Left ventricle myocardium superior (tissue), 1 donor: ENCODE results near the gene TET2. TPM values are rescaled to one million over a fixed set of nuclear protein-coding genes. Genes with fewer than 3 reads are reported as not detected.
A peak's percentile ranks its signal among the peaks of the same experiment; 100 is the strongest.
"Not testable (repeated sequence)": the region's sequence is repeated elsewhere in the genome, so short reads cannot be mapped to it uniquely, and the experiment has no call there.

Source experiments
- ATAC-seq: fragments of 200-7000 bp; cut with Tn5 transposase; one replicate; pipeline ENCODE4 v1.9.1; 2020; ENCODE audit warnings: mild to moderate bottlenecking, moderate library complexity
- DNase-seq: peaks from one replicate; pipeline ENCODE4 v3.0.0-alpha.2; 2020
- intact Hi-C: fragments of 100-400 bp; cut with micrococcal nuclease; formaldehyde crosslinking; loops from one replicate; pipeline ENCODE4 v1.11.0; 2022
- total RNA-seq: library from RNA; stranded (reverse); fragmentation: NEBNext Ultra II Directional; extraction: Animal tissue kit (Norgen Biotek cat#: 25700); gene quantifications from one replicate; pipeline ENCODE4 v1.2.1, GENCODE V29; 2021
- donor health status: DM: no; HTN: yes; CAD: no; lungs with severe emphysema.

TET2 gene
- total RNA-seq, 1 donor from 2014 or later: 15.4 TPM

GRCh38 chr4:105273230-105273629 lies 126.6 kb downstream of the TET2 start:
- intact Hi-C loops: no loop called here
- ATAC-seq (no peak), DNase-seq (no peak)

- no peak for DNase-seq
- ATAC-seq: no peak
- intact Hi-C loops: no loop called here
Measured at GRCh38 chr4:105274090-105274489, 127.4 kb downstream of the TET2 start.

- DNase-seq (no peak), ATAC-seq (no peak)
- intact Hi-C loops: no loop called here
Measured at GRCh38 chr4:105274504-105274903, 127.8 kb downstream of the TET2 start.

GRCh38 chr4:105276361-105277104 lies 129.9 kb downstream of the TET2 start:
- DNase-seq (no peak), ATAC-seq (no peak)
- intact Hi-C loops: no loop called here

GRCh38 chr4:105277702-105278101 lies 131.0 kb downstream of the TET2 start:
- intact Hi-C loops: no loop called here
- ATAC-seq (no peak), DNase-seq (no peak)

GRCh38 chr4:105279314-105279713 lies 132.6 kb downstream of the TET2 start:
- intact Hi-C loops: no loop called here
- ATAC-seq: no peak
- no peak for DNase-seq

GRCh38 chr4:105280338-105281123 lies 133.9 kb downstream of the TET2 start:
- ATAC-seq: peak; percentile 63
- intact Hi-C loops: no loop called here
- no peak for DNase-seq

GRCh38 chr4:105281124-105281415 lies 134.4 kb downstream of the TET2 start:
- intact Hi-C loops: no loop called here
- no peak for DNase-seq
- no peak for ATAC-seq

- ATAC-seq: no peak
- intact Hi-C loops: no loop called here
- DNase-seq: no peak
Measured at GRCh38 chr4:105282489-105282888, 135.8 kb downstream of the TET2 start.

- intact Hi-C loops: no loop called here
- no peak for DNase-seq
- ATAC-seq: no peak
Measured at GRCh38 chr4:105283501-105283900, 136.8 kb downstream of the TET2 start.

GRCh38 chr4:105288121-105288520 lies 141.4 kb downstream of the TET2 start:
- ATAC-seq: no peak
- no peak for DNase-seq
- intact Hi-C loops: no loop called here

GRCh38 chr4:105291925-105292324 lies 145.2 kb downstream of the TET2 start:
- no peak for ATAC-seq
- intact Hi-C loops: no loop called here

GRCh38 chr4:105293360-105293759 lies 146.7 kb downstream of the TET2 start:
- DNase-seq (no peak), ATAC-seq (no peak)
- intact Hi-C loops: no loop called here

More at GRCh38 chr4:105291925-105292324, 145.2 kb downstream of the TET2 start:
- DNase-seq: no peak

- intact Hi-C loops: no loop called here
- no peak for DNase-seq
- no peak for ATAC-seq
Measured at GRCh38 chr4:105296672-105297071, 150.0 kb downstream of the TET2 start.

GRCh38 chr4:105299027-105299426 lies 152.4 kb downstream of the TET2 start:
- DNase-seq, intact Hi-C loops, ATAC-seq: not testable (repeated sequence)

GRCh38 chr4:105304085-105304484 lies 157.4 kb downstream of the TET2 start:
- ATAC-seq: no peak
- intact Hi-C loops: no loop called here
- DNase-seq: no peak

- DNase-seq (no peak), ATAC-seq (no peak)
- intact Hi-C loops: no loop called here
Measured at GRCh38 chr4:105305019-105305836, 158.6 kb downstream of the TET2 start.

GRCh38 chr4:105306158-105306781 lies 159.6 kb downstream of the TET2 start:
- ATAC-seq (peak; percentile 81), DNase-seq (peak; percentile 23)
- intact Hi-C loops: no loop called here

GRCh38 chr4:105306820-105307219 lies 160.1 kb downstream of the TET2 start:
- DNase-seq (no peak), ATAC-seq (no peak)
- intact Hi-C loops: no loop called here

GRCh38 chr4:105318486-105318885 lies 171.8 kb downstream of the TET2 start:
- intact Hi-C loops: no loop called here
- ATAC-seq (no peak), DNase-seq (no peak)
